K562 (cell line): ENCODE data around the gene SUCLG1. TPM values are rescaled to one million over a fixed set of nuclear protein-coding genes. Genes with fewer than 3 reads are reported as not detected.

Experiments
- DDX20 ChIP-seq: fragments of 450-650 bp; IDR thresholded peaks from 2 replicates; pipeline ENCODE4 v1.6.1; 2016; ENCODE audit warnings: missing genetic modification characterization, low read depth, mild to moderate bottlenecking, missing compliant biosample characterization, moderate library complexity
- REST ChIP-seq, 2 experiments: fragments of 450-650 bp; formaldehyde crosslinking in 1 of 2; IDR thresholded peaks; 2 replicates each; pipeline versions ENCODE4 v1.4.0 to v1.6.1; 2014 to 2020; ENCODE audit warnings: mild to moderate bottlenecking in 2 of 2, borderline replicate concordance in 1 of 2, low read depth in 1 of 2
- SIN3B ChIP-seq: fragments of 450-650 bp; IDR thresholded peaks from 2 replicates; pipeline ENCODE4 v1.6.1; 2017; ENCODE audit warnings: low read depth, mild to moderate bottlenecking, moderate library complexity
- polyA plus RNA-seq, 8 experiments: library from polyadenylated mRNA; depleted of rRNA in 4 of 8; stranded (reverse) in 5 of 8; unstranded in 3 of 8; fragments of >200 nt; fragmentation: Nextera tagmentation in 2 of 8; fragmentation: Illumina TruSeq in 1 of 8; extraction: Ambion mirVana in 2 of 8; extraction: Trizol in 1 of 8; gene quantifications; 2 replicates each; pipeline versions ENCODE4 v1.2.1 to v1.2.3, GENCODE V29; 2011 to 2014; ENCODE audit warnings: inconsistent platforms in 1 of 8, missing spikeins in 1 of 8
- total RNA-seq, 7 experiments: library from RNA; depleted of rRNA in 6 of 7; stranded (reverse); fragments of >200 nt in 6 of 7; fragmentation: Illumina TruSeq in 2 of 7; extraction: Trizol in 2 of 7; gene quantifications; 2 replicates each; pipeline versions ENCODE4 v1.2.1 to v1.2.3, GENCODE V29; 2011 to 2021; ENCODE audit warnings: low replicate concordance in 1 of 7

The SUCLG1 gene
- total and polyA plus RNA-seq, 9 of the 15 experiments (the other 6 are each of a cell fraction or from before 2014, with no cell fraction given): 90.5 to 325 (median 115) TPM

DNA sequence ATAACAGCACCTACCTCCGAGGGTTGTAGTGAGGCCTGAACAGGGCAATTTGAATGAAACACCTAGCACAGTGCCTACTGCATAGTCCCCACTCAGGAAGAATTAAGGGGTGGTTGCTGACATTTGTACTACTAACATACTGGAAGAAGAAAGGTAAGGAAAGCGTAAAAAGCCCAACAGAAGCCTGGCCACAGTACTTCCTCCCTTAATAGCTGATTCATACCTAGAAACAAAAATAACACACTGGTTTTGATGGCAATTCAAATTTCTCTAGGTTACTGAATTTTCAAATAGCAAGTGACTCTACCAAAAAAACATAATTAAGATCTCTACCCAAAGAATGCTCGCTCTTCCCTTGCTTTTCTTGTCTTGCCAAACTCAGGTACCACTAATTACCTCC lies 16.2 kb downstream of the SUCLG1 start (continued):
- TF ChIP-seq REST (IDR thresholded peaks at IDR 0.05; ENCODE audit: borderline replicate concordance): no peak
- TF ChIP-seq REST (CRISPR knock-in tag; IDR thresholded peaks at IDR 0.05; ENCODE audit: low read depth): no peak
- no peak for TF ChIP-seq DDX20 (tag)
- no peak for TF ChIP-seq SIN3B
